HG03097 (cell line): ENCODE results near the gene GPN1.
"Not testable (repeated sequence)": the region's sequence is repeated elsewhere in the genome, so short reads cannot be mapped to it uniquely, and the experiment has no call there.

Source experiments
- ATAC-seq: cut with Tn5 transposase; IDR thresholded peaks from one replicate; pipeline ENCODE4 v1.9.1; 2021; ENCODE audit not compliant: unreplicated experiment, low FRiP score

The GPN1 gene

GRCh38 chr2:27628767-27629709 is at the start of gene GPN1, which contains the start of gene CCDC121:
Gene GPN1 (plus strand): TSS chr2:27629050. CDS start chr2:27629059, 9 bp downstream.
Gene CCDC121 (minus strand): TSS chr2:27629012. CDS start chr2:27627799, 1,213 bp downstream.
- peak; percentile 94 for ATAC-seq

- ATAC-seq: no peak
Measured at GRCh38 chr2:27581417-27582128, 47.3 kb upstream of the GPN1 start.

- no peak for ATAC-seq
Measured at GRCh38 chr2:27582129-27582694, 46.6 kb upstream of the GPN1 start.

- peak; percentile 76 for ATAC-seq
Measured at GRCh38 chr2:27582695-27583389, 46.0 kb upstream of the GPN1 start, which contains the start of gene ZNF512. Gene ZNF512 (plus strand): TSS chr2:27583042. CDS start chr2:27583113, 71 bp downstream.

- peak; percentile 16 for ATAC-seq
Measured at GRCh38 chr2:27583390-27583915, 45.4 kb upstream of the GPN1 start.

GRCh38 chr2:27584597-27584996 is 44.3 kb upstream of the GPN1 start:
- no peak for ATAC-seq

GRCh38 chr2:27587025-27587424 is 41.8 kb upstream of the GPN1 start:
- ATAC-seq: no peak

- no peak for ATAC-seq
Measured at GRCh38 chr2:27588308-27588707, 40.5 kb upstream of the GPN1 start.

GRCh38 chr2:27591745-27592144 is 37.1 kb upstream of the GPN1 start:
- ATAC-seq: no peak

GRCh38 chr2:27593240-27593639 is 35.6 kb upstream of the GPN1 start:
- ATAC-seq: no peak

- not testable (repeated sequence) for ATAC-seq
Measured at GRCh38 chr2:27594020-27594703, 34.7 kb upstream of the GPN1 start.

- not testable (repeated sequence) for ATAC-seq
Measured at GRCh38 chr2:27595412-27595811, 33.4 kb upstream of the GPN1 start.

- no peak for ATAC-seq
Measured at GRCh38 chr2:27596627-27597026, 32.2 kb upstream of the GPN1 start.

- ATAC-seq: no peak
Measured at GRCh38 chr2:27606611-27607010, 22.2 kb upstream of the GPN1 start.

GRCh38 chr2:27613985-27614384 is 14.9 kb upstream of the GPN1 start:
- no peak for ATAC-seq

GRCh38 chr2:27615316-27615715 is 13.5 kb upstream of the GPN1 start:
- no peak for ATAC-seq

GRCh38 chr2:27621524-27621923 is 7.3 kb upstream of the GPN1 start:
- no peak for ATAC-seq

GRCh38 chr2:27622921-27623384 is 5.9 kb upstream of the GPN1 start:
- ATAC-seq: no peak

GRCh38 chr2:27624943-27625342 is 3.9 kb upstream of the GPN1 start:
- ATAC-seq: no peak
